H1 (cell line): Measurements from ENCODE around the gene PMEPA1. TPM values are rescaled to one million over a fixed set of nuclear protein-coding genes. Genes with fewer than 3 reads are reported as not detected.

Experiments
- ATF2 ChIP-seq: IDR thresholded peaks from 2 replicates; pipeline ENCODE4 v1.6.1; 2012; ENCODE audit warnings: low read length, inconsistent platforms
- POU5F1 ChIP-seq: IDR thresholded peaks from 2 replicates; pipeline ENCODE4 v1.6.1; 2011; ENCODE audit warnings: low read depth, mild to moderate bottlenecking, low read length, moderate library complexity
- polyA plus RNA-seq, 7 experiments: library from polyadenylated mRNA; depleted of rRNA in 3 of 7; stranded (reverse) in 5 of 7; unstranded in 2 of 7; fragments of >200 nt in 5 of 7; fragments of 200-250 nt in 2 of 7; gene quantifications; 1 replicate in 5 of 7; 2 replicates in 1 of 7; 4 replicates in 1 of 7; pipeline versions ENCODE4 v1.2.1 to v1.2.3, GENCODE V29; 2011 to 2013; ENCODE audit warnings: missing spikeins in 2 of 7, mixed read lengths in 2 of 7
- total RNA-seq: library from RNA; stranded (reverse); fragmentation: NEBNext Ultra II Directional; extraction: Animal tissue kit (Norgen Biotek cat#: 25700); gene quantifications from 2 replicates; pipeline ENCODE4 v1.2.1, GENCODE V29; 2021

PMEPA1 gene
- total and polyA plus RNA-seq, 2 of the 8 experiments (the other 6 are each of a cell fraction or from before 2014, with no cell fraction given) = 12.7 to 20.5 TPM

- no peak for TF ChIP-seq ATF2
- TF ChIP-seq POU5F1 = no peak
Measured at GRCh38 chr20:57676589-57677583, 32.9 kb downstream of the PMEPA1 start (continued).
